Muscle layer of duodenum (tissue), 2 donors: ENCODE measurements around the gene TCTN1.
"Not testable (repeated sequence)": the region's sequence is repeated elsewhere in the genome, so short reads cannot be mapped to it uniquely, and the experiment has no call there.

Source experiments
- H3K27ac ChIP-seq: one replicate; pipeline ENCODE4 v1.7.0; 2013; ENCODE audit warnings: mild to moderate bottlenecking, low read length
- H3K27me3 ChIP-seq: one replicate; pipeline ENCODE4 v1.7.0; 2013; ENCODE audit warnings: low read depth, mild to moderate bottlenecking, control low read depth, low read length
- H3K36me3 ChIP-seq, 2 donors: one replicate each; pipeline ENCODE4 v1.7.0; 2013; ENCODE audit warnings: low read length in 2 of 2, control low read depth in 1 of 2, mild to moderate bottlenecking in 1 of 2; ENCODE audit not compliant: insufficient read depth in 2 of 2, control insufficient read depth in 1 of 2
- H3K4me1 ChIP-seq, 2 donors: one replicate each; pipeline ENCODE4 v1.7.0; 2013; ENCODE audit warnings: low read length in 2 of 2, mild to moderate bottlenecking in 2 of 2, control low read depth in 1 of 2, moderate library complexity in 1 of 2; ENCODE audit not compliant: insufficient read depth in 2 of 2, control insufficient read depth in 1 of 2
- H3K4me3 ChIP-seq, 2 donors: one replicate each; pipeline ENCODE4 v1.7.0; 2013; ENCODE audit warnings: low read length in 2 of 2, low read depth in 1 of 2, mild to moderate bottlenecking in 1 of 2
- H3K9me3 ChIP-seq, 2 donors: one replicate each; pipeline ENCODE4 v1.7.0; 2013; ENCODE audit warnings: low read length in 2 of 2, control low read depth in 1 of 2, mild to moderate bottlenecking in 1 of 2; ENCODE audit not compliant: control insufficient read depth in 1 of 2
- donor health status: healthy.

Gene TCTN1

GRCh38 chr12:110590059-110590458 lies 23.9 kb upstream of the TCTN1 start:
- H3K27me3 ChIP-seq: no peaks in the 10 kb centered on the region
- peak overlapping the region; percentile 64 for H3K27ac ChIP-seq
- no peak overlapping the region for H3K4me3 ChIP-seq

GRCh38 chr12:110590806-110591326 lies 23.1 kb upstream of the TCTN1 start:
- H3K27me3 ChIP-seq: no peaks in the 10 kb centered on the region
- H3K4me1 ChIP-seq: peaks cover 9 to 12% of the 10 kb centered on the region in 2 donors
- H3K27ac ChIP-seq: peak overlapping the region; percentile 64
- no peaks in the 10 kb centered on the region for H3K9me3 ChIP-seq
- H3K4me3 ChIP-seq: no peak overlapping the region
- no peaks in the 10 kb centered on the region for H3K36me3 ChIP-seq

More at GRCh38 chr12:110590059-110590458, 23.9 kb upstream of the TCTN1 start:
- Histone ChIP-seq H3K36me3 (no peaks in the 10 kb centered on the region), H3K9me3 (no peaks in the 10 kb centered on the region), H3K4me1 (peaks cover 12 to 14% of the 10 kb centered on the region in 2 donors)

- Histone ChIP-seq H3K27me3 (no peaks in the 10 kb centered on the region), H3K4me3 (no peak overlapping the region), H3K27ac (peak overlapping the region; percentile 64), H3K36me3 (no peaks in the 10 kb centered on the region), H3K9me3 (no peaks in the 10 kb centered on the region), H3K4me1 (peaks cover 9 to 12% of the 10 kb centered on the region in 2 donors)
These were observed 22.4 kb upstream of the TCTN1 start for GRCh38 chr12:110591451-110592051.

GRCh38 chr12:110592078-110592477 lies 21.9 kb upstream of the TCTN1 start:
- Histone ChIP-seq H3K4me1 (peaks cover 9 to 12% of the 10 kb centered on the region in 2 donors), H3K27ac (peak overlapping the region; percentile 64), H3K36me3 (no peaks in the 10 kb centered on the region), H3K27me3 (no peaks in the 10 kb centered on the region), H3K4me3 (no peak overlapping the region), H3K9me3 (no peaks in the 10 kb centered on the region)

GRCh38 chr12:110592919-110593318 lies 21.0 kb upstream of the TCTN1 start:
- H3K36me3 ChIP-seq, H3K4me3 ChIP-seq, H3K27ac ChIP-seq, H3K9me3 ChIP-seq, H3K27me3 ChIP-seq: not testable (repeated sequence)
- peaks cover 9 to 12% of the 10 kb centered on the region in 2 donors for H3K4me1 ChIP-seq

GRCh38 chr12:110597885-110598284 lies 16.0 kb upstream of the TCTN1 start:
- no peaks in the 10 kb centered on the region for H3K27me3 ChIP-seq
- no peaks in the 10 kb centered on the region for H3K36me3 ChIP-seq
- H3K9me3 ChIP-seq: no peaks in the 10 kb centered on the region

GRCh38 chr12:110599334-110599733 lies 14.6 kb upstream of the TCTN1 start:
- no peak overlapping the region for H3K4me3 ChIP-seq
- peaks cover 0 to 4% of the 10 kb centered on the region in 2 donors for H3K4me1 ChIP-seq
- H3K27ac ChIP-seq: no peak overlapping the region
- no peaks in the 10 kb centered on the region for H3K27me3 ChIP-seq
- no peaks in the 10 kb centered on the region for H3K9me3 ChIP-seq
- H3K36me3 ChIP-seq: no peaks in the 10 kb centered on the region

More at GRCh38 chr12:110597885-110598284, 16.0 kb upstream of the TCTN1 start:
- no peak overlapping the region for H3K27ac ChIP-seq
- H3K4me1 ChIP-seq: peaks cover 0 to 4% of the 10 kb centered on the region in 2 donors
- no peak overlapping the region for H3K4me3 ChIP-seq

GRCh38 chr12:110600254-110600653 lies 13.7 kb upstream of the TCTN1 start:
- H3K9me3 ChIP-seq: no peaks in the 10 kb centered on the region
- H3K4me1 ChIP-seq: peaks cover 0 to 4% of the 10 kb centered on the region in 2 donors
- H3K27me3 ChIP-seq: no peaks in the 10 kb centered on the region
- H3K36me3 ChIP-seq: no peaks in the 10 kb centered on the region
- no peak overlapping the region for H3K4me3 ChIP-seq
- H3K27ac ChIP-seq: no peak overlapping the region

GRCh38 chr12:110602085-110602814 lies 11.7 kb upstream of the TCTN1 start:
- not testable (repeated sequence) for H3K27ac ChIP-seq, H3K27me3 ChIP-seq, H3K9me3 ChIP-seq, H3K36me3 ChIP-seq, H3K4me3 ChIP-seq, H3K4me1 ChIP-seq

GRCh38 chr12:110606253-110606611 lies 7.7 kb upstream of the TCTN1 start:
- H3K4me1 ChIP-seq: no peaks in the 10 kb centered on the region
- no peaks in the 10 kb centered on the region for H3K36me3 ChIP-seq
- no peaks in the 10 kb centered on the region for H3K9me3 ChIP-seq
- H3K27me3 ChIP-seq: no peaks in the 10 kb centered on the region
- no peak overlapping the region for H3K4me3 ChIP-seq
- peak overlapping the region; percentile 54 for H3K27ac ChIP-seq

GRCh38 chr12:110613071-110613770 lies 708 bp upstream of the TCTN1 start:
- H3K4me3 ChIP-seq: peak overlapping the region; percentile 76 to 91
- no peaks in the 10 kb centered on the region for H3K9me3 ChIP-seq
- no peak overlapping the region for H3K27ac ChIP-seq
- H3K36me3 ChIP-seq: no peaks in the 10 kb centered on the region
- no peaks in the 10 kb centered on the region for H3K27me3 ChIP-seq
- peaks cover 3 to 12% of the 10 kb centered on the region in 2 donors for H3K4me1 ChIP-seq
